Measurements from ENCODE around the gene AQR. TPM values are rescaled to one million over a fixed set of nuclear protein-coding genes. Genes with fewer than 3 reads are reported as not detected.

AQR gene
- total and polyA plus RNA-seq, 10 of the 15 experiments (the other 5 are each of a cell fraction or from before 2014, with no cell fraction given), result 18.2 to 53.5 (median 32.6) TPM

DNA sequence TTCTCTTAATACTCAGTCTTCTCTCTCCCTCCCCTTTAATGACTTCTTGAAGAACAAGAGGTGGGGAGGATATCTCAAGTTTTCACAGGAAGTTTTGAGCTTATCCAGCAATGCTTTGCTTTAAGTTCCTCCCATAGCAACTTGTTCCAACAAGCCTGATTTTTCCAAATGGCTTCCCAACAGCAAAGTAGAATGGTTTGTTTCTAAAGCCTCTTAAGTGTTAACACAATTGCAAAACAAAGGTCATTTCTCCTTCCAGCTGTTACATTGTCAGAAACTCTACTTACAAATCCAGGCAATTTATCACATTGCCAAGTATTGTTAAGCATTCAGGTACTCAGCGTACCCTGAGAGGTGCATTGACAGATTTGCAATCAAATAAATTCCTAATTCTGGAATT is 25.4 kb upstream of the AQR start:
- ATAC-seq (no peak), FAIRE-seq (no peak), DNase-seq (ENCODE audit: low read depth, low spot score) (no peak)
- Histone ChIP-seq H2AFZ (ENCODE audit: control insufficient read depth, low read depth, low read length) (no peak overlapping the region), H3K4me2 (ENCODE audit: control insufficient read depth, insufficient read depth) (0 out of 2 replicates have a peak overlapping the region, but pooled peaks have one; percentile 35), H4K20me1 (ENCODE audit: control insufficient read depth, insufficient read depth) (no peaks in the 10 kb centered on the region), H3K9me3 (replicated peaks; ENCODE audit: control insufficient read depth, insufficient read depth, low read length) (no peaks in the 10 kb centered on the region), H3K36me3 (ENCODE audit: control insufficient read depth in 2 of 2, insufficient read depth in 2 of 2, low read length in 1 of 2) (no peaks in the 10 kb centered on the region), H3K4me1 (ENCODE audit: control insufficient read depth, insufficient read depth, low read length) (peaks cover 27% of the 10 kb centered on the region; the same call in 1 of the 2 replicates), H3K9ac (ENCODE audit: control insufficient read depth, insufficient read depth, low read length) (no peak overlapping the region), H3K27ac (ENCODE audit: control insufficient read depth, insufficient read depth) (no peak overlapping the region), H3K79me2 (ENCODE audit: control insufficient read depth, insufficient read depth, low read length) (no peaks in the 10 kb centered on the region), H3K27me3 (replicated peaks in 1 of 2; ENCODE audit: control insufficient read depth in 2 of 2, insufficient read depth in 2 of 2, low read length in 1 of 2) (no peaks in the 10 kb centered on the region), H3K4me3 (no peak overlapping the region)
- WGBS (ENCODE audit: insufficient coverage, insufficient replicate concordance, low lambda C conversion rate, missing lambda C conversion rate), result 97% methylated on average over 1 of the region's 1 CpG
- TF ChIP-seq TARDBP (IDR thresholded peaks at IDR 0.05; ENCODE audit: borderline replicate concordance) (no peak), YBX1 (IDR thresholded peaks at IDR 0.05) (no peak), ZNF384 (IDR thresholded peaks at IDR 0.05; ENCODE audit: borderline replicate concordance, low read depth, low read length) (no peak), FOXK2 (IDR thresholded peaks at IDR 0.05) (no peak), MEF2B (IDR thresholded peaks at IDR 0.05; ENCODE audit: partially characterized antibody, poor library complexity, severe bottlenecking) (no peak), RAD21 (IDR thresholded peaks at IDR 0.05; ENCODE audit: insufficient read depth, low read depth, low read length) (no peak), NFIC (IDR thresholded peaks at IDR 0.05; ENCODE audit: low read depth, low read length) (no peak), STAT3 (IDR thresholded peaks at IDR 0.05; ENCODE audit: low read depth, low read length) (no peak), BCL11A (IDR thresholded peaks at IDR 0.05; ENCODE audit: low read depth, low read length) (no peak), EGR1 (IDR thresholded peaks at IDR 0.05; ENCODE audit: borderline replicate concordance in 1 of 2, low read depth in 2 of 2, low read length in 2 of 2) (no peak), SRF (IDR thresholded peaks at IDR 0.05; ENCODE audit: low read depth in 2 of 2, low read length in 2 of 2) (no peak), CEBPB (IDR thresholded peaks at IDR 0.05; ENCODE audit: borderline replicate concordance in 1 of 2, low read depth in 2 of 2, low read length in 2 of 2) (no peak), PML (IDR thresholded peaks at IDR 0.05; ENCODE audit: low read length) (no peak)
- TF ChIP-seq, protein P1, sequence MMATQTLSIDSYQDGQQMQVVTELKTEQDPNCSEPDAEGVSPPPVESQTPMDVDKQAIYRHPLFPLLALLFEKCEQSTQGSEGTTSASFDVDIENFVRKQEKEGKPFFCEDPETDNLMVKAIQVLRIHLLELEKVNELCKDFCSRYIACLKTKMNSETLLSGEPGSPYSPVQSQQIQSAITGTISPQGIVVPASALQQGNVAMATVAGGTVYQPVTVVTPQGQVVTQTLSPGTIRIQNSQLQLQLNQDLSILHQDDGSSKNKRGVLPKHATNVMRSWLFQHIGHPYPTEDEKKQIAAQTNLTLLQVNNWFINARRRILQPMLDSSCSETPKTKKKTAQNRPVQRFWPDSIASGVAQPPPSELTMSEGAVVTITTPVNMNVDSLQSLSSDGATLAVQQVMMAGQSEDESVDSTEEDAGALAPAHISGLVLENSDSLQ (IDR thresholded peaks at IDR 0.05), result no peak
- TF ChIP-seq, protein P2, sequence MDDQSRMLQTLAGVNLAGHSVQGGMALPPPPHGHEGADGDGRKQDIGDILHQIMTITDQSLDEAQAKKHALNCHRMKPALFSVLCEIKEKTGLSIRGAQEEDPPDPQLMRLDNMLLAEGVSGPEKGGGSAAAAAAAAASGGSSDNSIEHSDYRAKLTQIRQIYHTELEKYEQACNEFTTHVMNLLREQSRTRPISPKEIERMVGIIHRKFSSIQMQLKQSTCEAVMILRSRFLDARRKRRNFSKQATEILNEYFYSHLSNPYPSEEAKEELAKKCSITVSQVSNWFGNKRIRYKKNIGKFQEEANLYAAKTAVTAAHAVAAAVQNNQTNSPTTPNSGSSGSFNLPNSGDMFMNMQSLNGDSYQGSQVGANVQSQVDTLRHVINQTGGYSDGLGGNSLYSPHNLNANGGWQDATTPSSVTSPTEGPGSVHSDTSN (IDR thresholded peaks at IDR 0.05; ENCODE audit: insufficient replicate concordance, low read depth, low read length), result no peak
- TF ChIP-seq, protein P3, sequence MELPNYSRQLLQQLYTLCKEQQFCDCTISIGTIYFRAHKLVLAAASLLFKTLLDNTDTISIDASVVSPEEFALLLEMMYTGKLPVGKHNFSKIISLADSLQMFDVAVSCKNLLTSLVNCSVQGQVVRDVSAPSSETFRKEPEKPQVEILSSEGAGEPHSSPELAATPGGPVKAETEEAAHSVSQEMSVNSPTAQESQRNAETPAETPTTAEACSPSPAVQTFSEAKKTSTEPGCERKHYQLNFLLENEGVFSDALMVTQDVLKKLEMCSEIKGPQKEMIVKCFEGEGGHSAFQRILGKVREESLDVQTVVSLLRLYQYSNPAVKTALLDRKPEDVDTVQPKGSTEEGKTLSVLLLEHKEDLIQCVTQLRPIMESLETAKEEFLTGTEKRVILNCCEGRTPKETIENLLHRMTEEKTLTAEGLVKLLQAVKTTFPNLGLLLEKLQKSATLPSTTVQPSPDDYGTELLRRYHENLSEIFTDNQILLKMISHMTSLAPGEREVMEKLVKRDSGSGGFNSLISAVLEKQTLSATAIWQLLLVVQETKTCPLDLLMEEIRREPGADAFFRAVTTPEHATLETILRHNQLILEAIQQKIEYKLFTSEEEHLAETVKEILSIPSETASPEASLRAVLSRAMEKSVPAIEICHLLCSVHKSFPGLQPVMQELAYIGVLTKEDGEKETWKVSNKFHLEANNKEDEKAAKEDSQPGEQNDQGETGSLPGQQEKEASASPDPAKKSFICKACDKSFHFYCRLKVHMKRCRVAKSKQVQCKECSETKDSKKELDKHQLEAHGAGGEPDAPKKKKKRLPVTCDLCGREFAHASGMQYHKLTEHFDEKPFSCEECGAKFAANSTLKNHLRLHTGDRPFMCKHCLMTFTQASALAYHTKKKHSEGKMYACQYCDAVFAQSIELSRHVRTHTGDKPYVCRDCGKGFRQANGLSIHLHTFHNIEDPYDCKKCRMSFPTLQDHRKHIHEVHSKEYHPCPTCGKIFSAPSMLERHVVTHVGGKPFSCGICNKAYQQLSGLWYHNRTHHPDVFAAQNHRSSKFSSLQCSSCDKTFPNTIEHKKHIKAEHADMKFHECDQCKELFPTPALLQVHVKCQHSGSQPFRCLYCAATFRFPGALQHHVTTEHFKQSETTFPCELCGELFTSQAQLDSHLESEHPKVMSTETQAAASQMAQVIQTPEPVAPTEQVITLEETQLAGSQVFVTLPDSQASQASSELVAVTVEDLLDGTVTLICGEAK (IDR thresholded peaks at IDR 0.05; ENCODE audit: borderline replicate concordance), result no peak
- RAD21 ChIA-PET (ENCODE audit: unreplicated experiment), result no interaction called here
- no TSS peak for BruUV-seq (replicated peaks)
- SMC1A ChIA-PET (ENCODE audit: uncharacterized antibody, unreplicated experiment), result no interaction called here
- POLR2A ChIA-PET, result interaction anchor here (1.0 to 1.5 kb wide), 2 partner anchors 9 to 25 kb away, joined by 4 read pairs; partner anchors contain the start of gene AQR
- in situ Hi-C loops (cut with MboI), result no loop called here
- CTCF ChIA-PET, result interaction anchor here (2.0 kb wide), 1 partner anchor 10 kb away, joined by 7 read pairs; no protein-coding TSS in a partner anchor
- intact Hi-C loops (cut with micrococcal nuclease; ENCODE audit: unreplicated experiment), result loop anchor here (10.0 kb wide), 1 partner anchor 550 kb away; the partner anchor contains the start of gene DPH6

Measured in GM12878 (cell line).